ENCODE data around the gene LHX4. TPM values are rescaled to one million over a fixed set of nuclear protein-coding genes. Genes with fewer than 3 reads are reported as not detected.

The LHX4 gene
- total and polyA plus RNA-seq, 2 of the 13 experiments (the other 11 are each of a cell fraction or from before 2014, with no cell fraction given) = 0.03 to 0.07 TPM

GRCh38 chr1:180253585-180254495 lies 23.8 kb downstream of the LHX4 start (continued):
- TF ChIP-seq KDM2A (CRISPR knock-in tag; IDR thresholded peaks at IDR 0.05; ENCODE audit: borderline replicate concordance, low read depth) = no peak; the same call in 1 of the 2 replicates
- 0 out of 2 replicates have a peak, but pooled peaks have one; percentile 53 for TF ChIP-seq ZNF451 (CRISPR knock-in tag; IDR thresholded peaks at IDR 0.05)
- TF ChIP-seq GLI4 (CRISPR knock-in tag; IDR thresholded peaks at IDR 0.05; ENCODE audit: borderline replicate concordance) = no peak
- no peak for TF ChIP-seq ZNF800 (CRISPR knock-in tag; IDR thresholded peaks at IDR 0.05)
- TF ChIP-seq ZBTB1 (CRISPR knock-in tag; IDR thresholded peaks at IDR 0.05; ENCODE audit: borderline replicate concordance) = no peak
- no peak for TF ChIP-seq ZNF562 (CRISPR knock-in tag; IDR thresholded peaks at IDR 0.05; ENCODE audit: borderline replicate concordance)
- TF ChIP-seq, protein P1, sequence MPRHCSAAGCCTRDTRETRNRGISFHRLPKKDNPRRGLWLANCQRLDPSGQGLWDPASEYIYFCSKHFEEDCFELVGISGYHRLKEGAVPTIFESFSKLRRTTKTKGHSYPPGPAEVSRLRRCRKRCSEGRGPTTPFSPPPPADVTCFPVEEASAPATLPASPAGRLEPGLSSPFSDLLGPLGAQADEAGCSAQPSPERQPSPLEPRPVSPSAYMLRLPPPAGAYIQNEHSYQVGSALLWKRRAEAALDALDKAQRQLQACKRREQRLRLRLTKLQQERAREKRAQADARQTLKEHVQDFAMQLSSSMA (CRISPR knock-in tag; IDR thresholded peaks at IDR 0.05) = no peak
- peak; percentile 35; the same call in 1 of the 2 replicates for TF ChIP-seq ZNF609 (CRISPR knock-in tag; IDR thresholded peaks at IDR 0.05; ENCODE audit: borderline replicate concordance)
- no peak for TF ChIP-seq ZNF282 (IDR thresholded peaks at IDR 0.05; ENCODE audit: partially characterized antibody)
- no peak for TF ChIP-seq ZNF180 (CRISPR knock-in tag; IDR thresholded peaks at IDR 0.05; ENCODE audit: borderline replicate concordance, low read depth)
- TF ChIP-seq, protein P2, sequence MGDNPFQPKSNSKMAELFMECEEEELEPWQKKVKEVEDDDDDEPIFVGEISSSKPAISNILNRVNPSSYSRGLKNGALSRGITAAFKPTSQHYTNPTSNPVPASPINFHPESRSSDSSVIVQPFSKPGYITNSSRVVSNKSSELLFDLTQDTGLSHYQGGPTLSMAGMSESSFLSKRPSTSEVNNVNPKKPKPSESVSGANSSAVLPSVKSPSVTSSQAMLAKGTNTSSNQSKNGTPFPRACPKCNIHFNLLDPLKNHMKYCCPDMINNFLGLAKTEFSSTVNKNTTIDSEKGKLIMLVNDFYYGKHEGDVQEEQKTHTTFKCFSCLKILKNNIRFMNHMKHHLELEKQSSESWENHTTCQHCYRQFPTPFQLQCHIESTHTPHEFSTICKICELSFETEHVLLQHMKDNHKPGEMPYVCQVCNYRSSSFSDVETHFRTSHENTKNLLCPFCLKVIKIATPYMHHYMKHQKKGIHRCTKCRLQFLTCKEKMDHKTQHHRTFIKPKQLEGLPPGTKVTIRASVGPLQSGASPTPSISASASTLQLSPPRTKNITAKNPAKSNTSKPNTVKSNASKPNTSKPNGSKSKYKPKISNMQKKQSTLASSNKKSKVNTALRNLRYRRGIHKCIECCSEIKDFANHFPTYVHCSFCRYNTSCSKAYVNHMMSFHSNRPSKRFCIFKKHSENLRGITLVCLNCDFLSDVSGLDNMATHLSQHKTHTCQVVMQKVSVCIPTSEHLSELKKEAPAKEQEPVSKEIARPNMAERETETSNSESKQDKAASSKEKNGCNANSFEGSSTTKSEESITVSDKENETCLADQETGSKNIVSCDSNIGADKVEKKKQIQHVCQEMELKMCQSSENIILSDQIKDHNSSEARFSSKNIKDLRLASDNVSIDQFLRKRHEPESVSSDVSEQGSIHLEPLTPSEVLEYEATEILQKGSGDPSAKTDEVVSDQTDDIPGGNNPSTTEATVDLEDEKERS (CRISPR knock-in tag; IDR thresholded peaks at IDR 0.05) = no peak
- no peak for TF ChIP-seq TBL1XR1 (IDR thresholded peaks at IDR 0.05; ENCODE audit: borderline replicate concordance, low read length, partially characterized antibody)
- no peak for TF ChIP-seq NR0B2 (CRISPR knock-in tag; IDR thresholded peaks at IDR 0.05)
- TF ChIP-seq, protein P3, sequence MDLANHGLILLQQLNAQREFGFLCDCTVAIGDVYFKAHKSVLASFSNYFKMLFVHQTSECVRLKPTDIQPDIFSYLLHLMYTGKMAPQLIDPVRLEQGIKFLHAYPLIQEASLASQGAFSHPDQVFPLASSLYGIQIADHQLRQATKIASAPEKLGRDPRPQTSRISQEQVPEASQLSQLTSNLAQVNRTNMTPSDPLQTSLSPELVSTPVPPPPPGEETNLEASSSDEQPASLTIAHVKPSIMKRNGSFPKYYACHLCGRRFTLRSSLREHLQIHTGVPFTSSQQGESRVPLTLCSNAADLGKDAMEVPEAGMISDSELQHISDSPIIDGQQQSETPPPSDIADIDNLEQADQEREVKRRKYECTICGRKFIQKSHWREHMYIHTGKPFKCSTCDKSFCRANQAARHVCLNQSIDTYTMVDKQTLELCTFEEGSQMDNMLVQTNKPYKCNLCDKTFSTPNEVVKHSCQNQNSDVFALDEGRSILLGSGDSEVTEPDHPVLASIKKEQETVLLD (CRISPR knock-in tag; IDR thresholded peaks at IDR 0.05; ENCODE audit: low read depth) = no peak
